ENCODE data around the gene CRYZL1. TPM values are rescaled to one million over a fixed set of nuclear protein-coding genes. Genes with fewer than 3 reads are reported as not detected.

Gene CRYZL1
- total and polyA plus RNA-seq, 3 experiments from 2014 or later, result 30.6 to 34.9 (median 31.1) TPM

- no peak overlapping the region for H3K4me3 Mint-ChIP-seq
- Histone ChIP-seq H3K4me1 (ENCODE audit: insufficient read depth, low read length) (no peaks in the 10 kb centered on the region), H3K36me3 (ENCODE audit: insufficient read depth, low read length) (peaks cover 5% of the 10 kb centered on the region), H3K4me3 (ENCODE audit: low read length) (no peak overlapping the region), H3K27ac (ENCODE audit: low read depth, low read length) (no peak overlapping the region), H3K9me3 (ENCODE audit: low read length) (no peaks in the 10 kb centered on the region), H3K27me3 (ENCODE audit: insufficient read depth, low read length, poor library complexity, severe bottlenecking) (no peaks in the 10 kb centered on the region)
- peak overlapping the region in 2 of 8 donors; percentile 17 to 30 for H3K27ac Mint-ChIP-seq
- no peaks in the 10 kb centered on the region for H3K27me3 Mint-ChIP-seq
- ChIA-PET POLR2A (no interaction called here), CTCF (interaction anchor here (0.9 to 2.0 kb wide), 3 partner anchors 14 to 20 kb away, joined by 3 to 6 read pairs (median 3); partner anchors contain the start of gene DONSON)
- H3K36me3 Mint-ChIP-seq, result peaks cover 3 to 51% (median 10%) of the 10 kb centered on the region in 3 donors
- peaks cover 0 to 3% (median 3%) of the 10 kb centered on the region in 3 donors for H3K4me1 Mint-ChIP-seq
- H3K9me3 Mint-ChIP-seq, result no peaks in the 10 kb centered on the region
- DNase-seq, result no peak
Observed at GRCh38 chr21:33608559-33608958, 33.0 kb downstream of the CRYZL1 start.

DNA sequence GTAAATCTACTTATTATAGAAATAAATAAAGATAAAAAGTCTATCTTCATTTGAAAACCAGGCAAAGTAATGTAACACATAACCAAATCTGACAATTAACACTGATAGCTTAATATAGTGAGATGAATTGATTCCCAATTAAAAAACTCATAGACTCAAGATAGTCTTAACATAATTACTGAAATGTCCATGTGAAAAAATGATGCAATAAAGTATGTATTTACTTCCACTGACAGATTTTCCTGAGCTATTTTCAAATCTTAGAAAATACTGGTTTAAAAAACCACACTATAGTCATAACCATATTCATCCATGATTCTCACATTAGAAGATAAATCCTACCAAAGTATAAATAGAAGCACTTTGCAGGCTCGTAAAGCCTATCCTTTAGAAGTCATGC is 43.5 kb downstream of the CRYZL1 start:
- ChIA-PET CTCF (interaction anchor here (2.7 kb wide), 1 partner anchor 8 kb away, joined by 10 read pairs; no protein-coding TSS in a partner anchor), POLR2A (no interaction called here)
- no peak for DNase-seq
- Mint-ChIP-seq H3K27me3 (no peaks in the 10 kb centered on the region), H3K9me3 (no peaks in the 10 kb centered on the region), H3K36me3 (peaks cover 5 to 58% (median 18%) of the 10 kb centered on the region in 3 donors), H3K4me3 (no peak overlapping the region), H3K27ac (no peak overlapping the region), H3K4me1 (no peaks in the 10 kb centered on the region)
- no peak overlapping the region for H3K27ac ChIP-seq (ENCODE audit: low read depth, low read length)
- H3K9me3 ChIP-seq (ENCODE audit: low read length), result no peaks in the 10 kb centered on the region
- H3K4me1 ChIP-seq (ENCODE audit: insufficient read depth, low read length), result no peaks in the 10 kb centered on the region
- H3K36me3 ChIP-seq (ENCODE audit: insufficient read depth, low read length), result peaks cover 7% of the 10 kb centered on the region
- H3K4me3 ChIP-seq (ENCODE audit: low read length), result no peak overlapping the region
- no peaks in the 10 kb centered on the region for H3K27me3 ChIP-seq (ENCODE audit: insufficient read depth, low read length, poor library complexity, severe bottlenecking)

- H3K9me3 ChIP-seq (ENCODE audit: low read length), result no peaks in the 10 kb centered on the region
- H3K27me3 ChIP-seq (ENCODE audit: insufficient read depth, low read length, poor library complexity, severe bottlenecking), result no peaks in the 10 kb centered on the region
- Mint-ChIP-seq H3K4me1 (peaks cover 15 to 27% (median 23%) of the 10 kb centered on the region in 3 donors), H3K4me3 (peak within 1 kb of the TSS; percentile 90 to 99 (median 95)), H3K36me3 (peaks cover 0 to 9% (median 0%) of the 10 kb centered on the region in 3 donors), H3K9me3 (no peaks in the 10 kb centered on the region), H3K27ac (peak within 1 kb of the TSS; percentile 82 to 96 (median 91)), H3K27me3 (no peaks in the 10 kb centered on the region)
- ChIA-PET CTCF (interaction anchor here (0.5 to 2.4 kb wide), 5 partner anchors 14 to 109 kb away, joined by 3 to 15 read pairs (median 6); partner anchors contain the start of gene TMEM50B), POLR2A (interaction anchor here (0.6 to 2.2 kb wide), 9 partner anchors 8 to 359 kb away, joined by 3 to 22 read pairs (median 5); partner anchors contain the start of genes DNAJC28, GART, SON and TMEM50B)
- DNase-seq, result peak; percentile 86 to 89 (median 89)
- peak within 1 kb of the TSS; percentile 97 for H3K4me3 ChIP-seq (ENCODE audit: low read length)
- peak within 1 kb of the TSS; percentile 83 for H3K27ac ChIP-seq (ENCODE audit: low read depth, low read length)
- peaks cover 18% of the 10 kb centered on the region for H3K4me1 ChIP-seq (ENCODE audit: insufficient read depth, low read length)
- no peaks in the 10 kb centered on the region for H3K36me3 ChIP-seq (ENCODE audit: insufficient read depth, low read length)
Observed at GRCh38 chr21:33588485-33589335, 52.8 kb downstream of the CRYZL1 start, which contains the start of gene DONSON. Gene DONSON (minus strand): TSS chr21:33588684. CDS start chr21:33588641, 43 bp downstream.

GRCh38 chr21:33587792-33588484 is 53.6 kb downstream of the CRYZL1 start:
- H3K4me1 Mint-ChIP-seq, result peaks cover 15 to 27% (median 23%) of the 10 kb centered on the region in 3 donors
- H3K36me3 Mint-ChIP-seq, result peaks cover 0 to 9% (median 0%) of the 10 kb centered on the region in 3 donors
- Histone ChIP-seq H3K27ac (ENCODE audit: low read depth, low read length) (peak overlapping the region; percentile 83), H3K4me1 (ENCODE audit: insufficient read depth, low read length) (peaks cover 18% of the 10 kb centered on the region), H3K36me3 (ENCODE audit: insufficient read depth, low read length) (no peaks in the 10 kb centered on the region), H3K9me3 (ENCODE audit: low read length) (no peaks in the 10 kb centered on the region), H3K27me3 (ENCODE audit: insufficient read depth, low read length, poor library complexity, severe bottlenecking) (no peaks in the 10 kb centered on the region), H3K4me3 (ENCODE audit: low read length) (peak overlapping the region; percentile 97)
- peak overlapping the region; percentile 47 to 95 (median 82) for H3K27ac Mint-ChIP-seq
- no peaks in the 10 kb centered on the region for H3K9me3 Mint-ChIP-seq
- CTCF ChIA-PET, result interaction anchor here (1.7 to 2.4 kb wide), 3 partner anchors 18 to 108 kb away, joined by 4 to 15 read pairs (median 6); partner anchors contain the start of gene TMEM50B
- H3K4me3 Mint-ChIP-seq, result peak overlapping the region; percentile 83 to 99 (median 85)
- POLR2A ChIA-PET, result interaction anchor here (0.8 to 2.2 kb wide), 7 partner anchors 8 to 360 kb away, joined by 3 to 22 read pairs (median 5); partner anchors contain the start of genes DNAJC28, GART, SON and TMEM50B
- no peaks in the 10 kb centered on the region for H3K27me3 Mint-ChIP-seq
- DNase-seq, result peak in 2 of 5 donors; percentile 2 to 3

GRCh38 chr21:33586927-33587326 is 54.6 kb downstream of the CRYZL1 start:
- Mint-ChIP-seq H3K4me1 (peaks cover 15 to 27% (median 23%) of the 10 kb centered on the region in 3 donors), H3K9me3 (no peaks in the 10 kb centered on the region), H3K27ac (peak overlapping the region in 2 of 8 donors; percentile 42 to 67), H3K36me3 (peaks cover 0 to 12% (median 0%) of the 10 kb centered on the region in 3 donors), H3K4me3 (peak overlapping the region; percentile 29 to 93 (median 69)), H3K27me3 (no peaks in the 10 kb centered on the region)
- ChIA-PET CTCF (no interaction called here), POLR2A (no interaction called here)
- DNase-seq, result no peak
- Histone ChIP-seq H3K4me3 (ENCODE audit: low read length) (no peak overlapping the region), H3K27ac (ENCODE audit: low read depth, low read length) (no peak overlapping the region), H3K27me3 (ENCODE audit: insufficient read depth, low read length, poor library complexity, severe bottlenecking) (no peaks in the 10 kb centered on the region), H3K9me3 (ENCODE audit: low read length) (no peaks in the 10 kb centered on the region), H3K36me3 (ENCODE audit: insufficient read depth, low read length) (no peaks in the 10 kb centered on the region), H3K4me1 (ENCODE audit: insufficient read depth, low read length) (peaks cover 18% of the 10 kb centered on the region)

GRCh38 chr21:33584455-33584854 is 57.1 kb downstream of the CRYZL1 start:
- H3K27ac Mint-ChIP-seq, result no peak overlapping the region
- peaks cover 15 to 24% (median 23%) of the 10 kb centered on the region in 3 donors for H3K4me1 Mint-ChIP-seq
- no peaks in the 10 kb centered on the region for H3K27me3 ChIP-seq (ENCODE audit: insufficient read depth, low read length, poor library complexity, severe bottlenecking)
- no peaks in the 10 kb centered on the region for H3K9me3 Mint-ChIP-seq
- no peak overlapping the region for H3K4me3 Mint-ChIP-seq
- no peak overlapping the region for H3K4me3 ChIP-seq (ENCODE audit: low read length)
- POLR2A ChIA-PET, result interaction anchor here (1.5 kb wide), 2 partner anchors 40 to 43 kb away, joined by 3 to 4 read pairs; partner anchors contain the start of gene GART
- H3K9me3 ChIP-seq (ENCODE audit: low read length), result no peaks in the 10 kb centered on the region
- peaks cover 0 to 18% (median 0%) of the 10 kb centered on the region in 3 donors for H3K36me3 Mint-ChIP-seq
- no peak overlapping the region for H3K27ac ChIP-seq (ENCODE audit: low read depth, low read length)
- H3K27me3 Mint-ChIP-seq, result no peaks in the 10 kb centered on the region
- DNase-seq, result no peak
- H3K4me1 ChIP-seq (ENCODE audit: insufficient read depth, low read length), result peaks cover 16% of the 10 kb centered on the region
- H3K36me3 ChIP-seq (ENCODE audit: insufficient read depth, low read length), result peaks cover under 1% of the 10 kb centered on the region
- CTCF ChIA-PET, result interaction anchor here (1.1 kb wide), 1 partner anchor 33 kb away, joined by 4 read pairs; no protein-coding TSS in a partner anchor

GRCh38 chr21:33578959-33579542 is 62.5 kb downstream of the CRYZL1 start:
- Mint-ChIP-seq H3K27ac (peak overlapping the region in 3 of 8 donors; percentile 15 to 43 (median 29)), H3K27me3 (no peaks in the 10 kb centered on the region), H3K4me3 (no peak overlapping the region), H3K36me3 (peaks cover 0 to 58% (median 4%) of the 10 kb centered on the region in 3 donors), H3K4me1 (peaks cover 0 to 4% (median 0%) of the 10 kb centered on the region in 3 donors), H3K9me3 (no peaks in the 10 kb centered on the region)
- ChIA-PET CTCF (interaction anchor here (1.1 kb wide), 1 partner anchor 27 kb away, joined by 6 read pairs; no protein-coding TSS in a partner anchor), POLR2A (interaction anchor here (1.3 kb wide), 1 partner anchor 9 kb away, joined by 5 read pairs; the partner anchor contains the start of gene DONSON)
- Histone ChIP-seq H3K27me3 (ENCODE audit: insufficient read depth, low read length, poor library complexity, severe bottlenecking) (no peaks in the 10 kb centered on the region), H3K36me3 (ENCODE audit: insufficient read depth, low read length) (peaks cover 33% of the 10 kb centered on the region), H3K4me3 (ENCODE audit: low read length) (no peak overlapping the region), H3K9me3 (ENCODE audit: low read length) (no peaks in the 10 kb centered on the region), H3K27ac (ENCODE audit: low read depth, low read length) (no peak overlapping the region), H3K4me1 (ENCODE audit: insufficient read depth, low read length) (no peaks in the 10 kb centered on the region)
- DNase-seq, result no peak
